GM11168 (cell line): ENCODE results near the gene DNAJC21.

ENCODE experiments used
- in situ Hi-C: fragments of 300-500 bp; cut with MboI; formaldehyde crosslinking; loops from one replicate; pipeline ENCODE4 v1.12.0; 2022; ENCODE audit warnings: low sequenced_read_pairs; ENCODE audit not compliant: unreplicated experiment

DNAJC21 gene

GRCh38 chr5:34929134-34929719 lies at the start of gene DNAJC21:
Gene DNAJC21, plus strand, starts transcription at chr5:34929559. Its CDS starts 261 bp downstream, at chr5:34929820.
- in situ Hi-C loops = no loop called here

GRCh38 chr5:34881246-34881645 lies 48.1 kb upstream of the DNAJC21 start:
- in situ Hi-C loops = loop anchor here (25.0 kb wide), 1 partner anchor 694 kb away; no protein-coding TSS in a partner anchor

GRCh38 chr5:34886392-34887119 lies 42.8 kb upstream of the DNAJC21 start:
- in situ Hi-C loops = loop anchor here (25.0 kb wide), 1 partner anchor 699 kb away; no protein-coding TSS in a partner anchor

DNA sequence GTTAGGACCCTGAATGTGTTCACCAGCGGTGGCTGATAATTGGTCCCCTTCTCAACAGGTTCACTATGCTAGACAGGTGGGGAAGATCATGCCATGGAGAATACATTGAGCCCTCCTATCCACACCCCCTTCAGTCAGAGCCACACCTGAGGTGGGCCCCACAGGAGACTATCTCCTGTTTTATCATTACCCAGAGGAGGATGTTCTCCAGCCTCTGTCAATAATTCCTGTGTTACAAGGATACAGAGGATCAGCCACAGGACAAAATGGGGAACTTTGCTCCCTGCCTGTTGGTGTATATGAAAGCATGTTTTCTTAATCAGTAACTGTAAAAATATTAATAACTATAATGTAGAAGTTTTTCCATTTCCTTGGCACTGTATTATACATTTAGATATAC lies 40.0 kb upstream of the DNAJC21 start:
- in situ Hi-C loops = loop anchor here (25.0 kb wide), 1 partner anchor 702 kb away; no protein-coding TSS in a partner anchor

GRCh38 chr5:34891981-34892380 lies 37.4 kb upstream of the DNAJC21 start:
- in situ Hi-C loops = loop anchor here (25.0 kb wide), 1 partner anchor 705 kb away; no protein-coding TSS in a partner anchor

DNA sequence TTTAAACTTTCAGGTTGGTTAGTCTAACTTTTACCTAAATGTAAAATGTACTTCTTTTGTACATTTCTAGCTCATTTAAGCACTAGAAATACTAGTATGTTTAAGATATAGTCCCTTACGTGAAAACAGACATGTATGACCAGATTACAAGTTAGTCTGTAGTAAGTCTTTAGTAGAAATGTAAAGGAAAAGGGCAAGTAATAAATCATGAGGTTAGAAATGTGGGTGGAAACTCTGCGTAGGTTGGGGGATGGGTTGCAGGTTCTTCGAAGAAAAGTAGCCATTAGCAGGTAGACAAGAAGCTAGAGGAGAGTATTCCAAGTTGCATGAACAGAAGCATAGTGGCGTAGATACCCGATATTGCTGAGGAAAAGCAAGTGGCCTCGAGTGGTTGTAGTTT lies 36.9 kb upstream of the DNAJC21 start:
- in situ Hi-C loops = loop anchor here (25.0 kb wide), 1 partner anchor 705 kb away; no protein-coding TSS in a partner anchor

- in situ Hi-C loops = loop anchor here (25.0 kb wide), 1 partner anchor 707 kb away; no protein-coding TSS in a partner anchor
These were observed 34.6 kb upstream of the DNAJC21 start for GRCh38 chr5:34894716-34895115.

GRCh38 chr5:34895641-34896419 lies 33.5 kb upstream of the DNAJC21 start:
- in situ Hi-C loops = loop anchor here (25.0 kb wide), 1 partner anchor 709 kb away; no protein-coding TSS in a partner anchor

DNA sequence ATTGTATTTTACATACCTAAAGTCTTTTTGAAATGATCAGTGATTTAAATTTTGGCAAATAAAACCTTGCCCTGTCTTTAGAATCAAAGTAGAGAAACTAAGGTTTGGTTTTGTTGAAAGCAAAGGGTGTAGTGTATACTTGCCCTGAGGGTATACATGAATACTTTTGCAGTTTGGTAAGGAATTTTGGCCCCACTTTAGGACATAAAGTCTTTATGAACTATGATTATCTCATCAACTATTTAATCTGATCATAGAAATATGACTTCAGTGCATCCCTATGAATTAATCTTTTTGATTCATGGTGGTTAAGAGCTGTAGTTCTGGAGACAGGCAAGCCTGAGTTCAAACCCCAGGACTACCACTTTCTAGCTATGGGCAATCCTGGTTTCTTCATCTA lies 31.7 kb upstream of the DNAJC21 start:
- in situ Hi-C loops = loop anchor here (25.0 kb wide), 1 partner anchor 710 kb away; no protein-coding TSS in a partner anchor

GRCh38 chr5:34898258-34898895 lies 31.0 kb upstream of the DNAJC21 start:
- in situ Hi-C loops = loop anchor here (25.0 kb wide), 1 partner anchor 711 kb away; no protein-coding TSS in a partner anchor

DNA sequence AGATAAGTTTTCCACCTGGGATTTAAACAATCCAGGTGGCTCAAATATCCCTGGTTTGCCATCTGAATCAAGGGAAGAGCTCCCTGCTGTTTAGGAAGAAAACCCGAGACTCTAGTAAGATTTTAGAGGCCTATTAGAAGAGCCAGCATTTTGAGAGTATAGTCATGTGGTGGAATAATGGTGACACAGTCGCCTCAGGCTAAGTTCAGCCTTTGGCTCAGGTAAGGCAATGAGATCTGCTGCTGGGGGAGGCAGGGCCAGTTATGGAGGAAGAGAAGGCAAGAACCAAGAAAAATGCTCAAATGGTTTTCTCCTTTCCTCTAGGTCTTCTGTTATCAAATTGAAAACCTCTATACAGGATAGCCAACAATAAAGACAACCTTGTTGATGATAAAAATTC lies 30.3 kb upstream of the DNAJC21 start:
- in situ Hi-C loops = loop anchor here (25.0 kb wide), 1 partner anchor 712 kb away; no protein-coding TSS in a partner anchor

DNA sequence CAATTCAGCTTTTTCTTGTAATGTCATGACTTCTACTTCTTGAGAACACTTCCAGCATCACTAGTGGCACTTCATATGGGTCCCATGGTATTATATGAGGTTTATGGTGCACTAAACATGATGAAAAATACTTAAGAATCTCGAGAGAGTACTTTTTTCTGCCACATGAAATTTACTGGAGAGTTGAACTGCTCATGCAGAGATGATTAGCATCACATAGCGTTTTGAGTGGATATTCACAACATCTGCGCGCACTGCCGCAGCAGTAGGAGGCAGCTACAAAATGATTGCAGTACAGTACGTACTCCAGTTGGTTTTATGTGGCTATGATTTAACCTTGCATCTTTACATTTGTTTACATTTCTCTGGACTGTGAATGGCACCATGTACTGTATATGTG lies 28.7 kb upstream of the DNAJC21 start:
- in situ Hi-C loops = loop anchor here (25.0 kb wide), 1 partner anchor 388 kb away; no protein-coding TSS in a partner anchor

DNA sequence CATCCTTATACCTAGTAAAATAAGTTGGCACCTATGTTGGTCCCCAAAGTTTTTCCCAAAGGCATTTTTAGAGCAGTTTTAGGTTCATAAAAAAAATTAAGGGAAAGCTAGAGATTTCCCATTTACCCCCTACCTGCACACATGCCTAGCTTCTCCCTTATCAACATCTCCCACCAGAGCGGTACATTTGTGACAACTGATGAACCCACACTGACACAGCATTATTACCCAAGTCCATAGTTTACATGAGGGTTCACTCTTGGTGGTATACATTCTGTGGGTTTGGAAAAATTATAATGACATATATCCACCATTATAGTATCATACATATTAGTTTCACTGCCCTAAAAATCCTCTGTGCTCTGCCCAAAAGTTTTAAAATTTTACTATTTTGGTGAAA lies 26.1 kb upstream of the DNAJC21 start:
- in situ Hi-C loops = loop anchor here (25.0 kb wide), 1 partner anchor 391 kb away; no protein-coding TSS in a partner anchor

- in situ Hi-C loops = loop anchor here (25.0 kb wide), 1 partner anchor 393 kb away; no protein-coding TSS in a partner anchor
These were observed 23.8 kb upstream of the DNAJC21 start for GRCh38 chr5:34905564-34905963.

DNA sequence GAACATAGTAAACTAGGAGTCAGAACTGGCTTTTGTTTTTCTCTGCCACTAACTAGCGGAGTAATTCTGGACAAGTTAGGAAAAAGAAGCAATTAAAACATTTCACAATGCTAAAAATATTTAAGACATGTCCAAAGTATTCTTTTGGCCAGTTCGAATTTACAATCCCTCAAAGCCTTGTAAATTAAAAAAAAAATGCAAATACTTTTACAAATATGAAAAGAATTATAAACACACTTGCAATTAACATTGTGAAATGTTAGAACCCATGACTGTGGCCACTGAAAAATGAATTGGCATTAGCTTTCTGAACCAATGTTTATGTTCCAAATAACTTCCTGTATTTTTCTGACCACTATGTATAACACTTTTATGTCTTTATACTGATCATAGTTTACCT lies 16.3 kb upstream of the DNAJC21 start:
- in situ Hi-C loops = loop anchor here (25.0 kb wide), 1 partner anchor 401 kb away; no protein-coding TSS in a partner anchor

GRCh38 chr5:34914671-34915138 lies 14.7 kb upstream of the DNAJC21 start:
- in situ Hi-C loops = loop anchor here (25.0 kb wide), 1 partner anchor 402 kb away; no protein-coding TSS in a partner anchor

DNA sequence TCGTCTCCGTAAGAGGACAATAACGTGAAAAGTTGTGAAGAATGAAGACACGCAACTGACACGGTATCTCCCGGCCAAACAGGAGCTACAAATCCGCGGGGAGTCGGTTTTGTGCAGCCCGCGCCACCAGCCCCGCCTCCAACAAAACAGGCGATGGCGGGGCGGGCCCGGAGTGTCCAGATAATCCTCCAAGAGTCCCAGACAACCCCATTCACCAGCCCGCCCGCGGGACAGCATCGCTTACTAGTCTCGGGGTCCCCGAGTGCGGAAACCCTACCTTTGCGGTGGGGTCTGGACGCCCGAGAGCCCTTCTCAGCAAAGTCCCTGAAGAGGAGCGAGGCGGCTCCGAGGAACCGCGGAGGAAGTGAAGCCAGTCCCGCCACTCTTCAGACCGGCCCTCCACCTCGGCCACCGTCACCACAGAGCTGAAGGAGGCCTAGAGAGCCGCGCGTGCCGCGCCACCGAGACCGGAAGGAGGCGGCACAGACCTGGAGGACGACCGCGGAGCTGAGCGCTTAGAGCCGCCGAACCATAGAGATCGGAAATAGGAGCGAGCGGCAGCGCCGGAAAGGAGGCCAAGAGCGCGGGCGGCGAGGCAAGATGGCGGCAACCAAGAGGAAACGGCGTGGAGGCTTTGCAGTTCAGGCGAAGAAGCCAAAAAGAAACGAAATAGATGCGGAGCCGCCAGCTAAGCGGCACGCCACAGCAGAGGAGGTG lies 14.1 kb upstream of the DNAJC21 start, which contains the start of the genes BRIX1 and RAD1:
TSS of gene BRIX1 (plus strand) at position 573 of the 717 bp plus-strand sequence. CDS start at position 601, 28 bp downstream.
TSS of gene RAD1 (minus strand) at position 366 of the 717 bp plus-strand sequence. CDS start 612 bp downstream, outside the sequence.
- in situ Hi-C loops = loop anchor here (25.0 kb wide), 1 partner anchor 403 kb away; no protein-coding TSS in a partner anchor

DNA sequence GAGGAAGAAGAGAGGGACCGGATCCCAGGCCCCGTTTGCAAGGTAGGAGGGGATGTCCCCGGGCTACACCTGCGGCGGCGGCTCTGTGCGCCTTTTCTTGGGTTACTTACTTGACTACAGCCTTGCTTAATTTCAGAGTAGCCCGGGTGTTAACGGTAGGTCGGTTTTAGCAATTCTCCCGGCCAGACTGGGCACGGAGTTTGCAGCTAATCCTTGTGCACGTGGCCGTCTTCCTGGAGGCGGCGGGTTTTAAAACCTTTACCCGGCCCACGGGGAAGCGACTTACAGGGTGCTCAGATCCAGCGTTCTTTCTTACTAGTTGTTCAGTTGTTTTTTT lies 13.5 kb upstream of the DNAJC21 start:
- in situ Hi-C loops = loop anchor here (25.0 kb wide), 1 partner anchor 404 kb away; no protein-coding TSS in a partner anchor
